Measurements from ENCODE around the gene RBPJL.

The RBPJL gene

GRCh38 chr20:45266977-45267376 is 39.7 kb upstream of the RBPJL start:
- Histone ChIP-seq H3K4me1 (ENCODE audit: control insufficient read depth, low read length) (no peaks in the 10 kb centered on the region), H3K79me2 (ENCODE audit: control insufficient read depth, low read length) (no peaks in the 10 kb centered on the region), H3K9me3 (ENCODE audit: control insufficient read depth, insufficient read depth, low read length) (no peaks in the 10 kb centered on the region), H3K4me3 (ENCODE audit: low read length) (no peak overlapping the region), H3K36me3 (ENCODE audit: control insufficient read depth, low read length) (no peaks in the 10 kb centered on the region), H3K4me2 (ENCODE audit: low read length) (no peak overlapping the region), H4K20me1 (ENCODE audit: control insufficient read depth, insufficient read depth, low read depth, low read length) (no peaks in the 10 kb centered on the region), H3K27me3 (ENCODE audit: control insufficient read depth, low read length) (peaks cover 40% of the 10 kb centered on the region), H3K27ac (ENCODE audit: low read depth, low read length) (no peak overlapping the region), H3F3A (ENCODE audit: control insufficient read depth, insufficient read depth) (no peaks in the 10 kb centered on the region), H3K9me2 (replicated peaks; ENCODE audit: control insufficient read depth, low read length) (no peaks in the 10 kb centered on the region)
- TF ChIP-seq CTCF (IDR thresholded peaks at IDR 0.05; ENCODE audit: low read depth, low read length, poor library complexity, severe bottlenecking): no peak
- TF ChIP-seq EZH2phosphoT487 (IDR thresholded peaks at IDR 0.05; ENCODE audit: borderline replicate concordance, low read length): no peak

- no peaks in the 10 kb centered on the region for H3K9me3 ChIP-seq (ENCODE audit: control insufficient read depth, insufficient read depth, low read length)
- no peaks in the 10 kb centered on the region for H3K36me3 ChIP-seq (ENCODE audit: control insufficient read depth, low read length)
- TF ChIP-seq CTCF (IDR thresholded peaks at IDR 0.05; ENCODE audit: low read depth, low read length, poor library complexity, severe bottlenecking): no peak
- TF ChIP-seq EZH2phosphoT487 (IDR thresholded peaks at IDR 0.05; ENCODE audit: borderline replicate concordance, low read length): no peak
- H3K4me2 ChIP-seq (ENCODE audit: low read length): no peak overlapping the region
- H3K9me2 ChIP-seq (replicated peaks; ENCODE audit: control insufficient read depth, low read length): no peaks in the 10 kb centered on the region
- no peaks in the 10 kb centered on the region for H4K20me1 ChIP-seq (ENCODE audit: control insufficient read depth, insufficient read depth, low read depth, low read length)
- H3K79me2 ChIP-seq (ENCODE audit: control insufficient read depth, low read length): no peaks in the 10 kb centered on the region
- no peaks in the 10 kb centered on the region for H3K4me1 ChIP-seq (ENCODE audit: control insufficient read depth, low read length)
- no peak overlapping the region for H3K4me3 ChIP-seq (ENCODE audit: low read length)
- no peaks in the 10 kb centered on the region for H3F3A ChIP-seq (ENCODE audit: control insufficient read depth, insufficient read depth)
- no peak overlapping the region for H3K27ac ChIP-seq (ENCODE audit: low read depth, low read length)
- peaks cover 37% of the 10 kb centered on the region for H3K27me3 ChIP-seq (ENCODE audit: control insufficient read depth, low read length)
Observed at GRCh38 chr20:45268531-45268930, 38.1 kb upstream of the RBPJL start.

- Histone ChIP-seq H3K9me3 (ENCODE audit: control insufficient read depth, insufficient read depth, low read length) (no peaks in the 10 kb centered on the region), H3F3A (ENCODE audit: control insufficient read depth, insufficient read depth) (no peaks in the 10 kb centered on the region), H3K9me2 (replicated peaks; ENCODE audit: control insufficient read depth, low read length) (no peaks in the 10 kb centered on the region), H3K4me1 (ENCODE audit: control insufficient read depth, low read length) (no peaks in the 10 kb centered on the region), H3K27me3 (ENCODE audit: control insufficient read depth, low read length) (peaks cover 37% of the 10 kb centered on the region), H4K20me1 (ENCODE audit: control insufficient read depth, insufficient read depth, low read depth, low read length) (no peaks in the 10 kb centered on the region), H3K36me3 (ENCODE audit: control insufficient read depth, low read length) (no peaks in the 10 kb centered on the region), H3K79me2 (ENCODE audit: control insufficient read depth, low read length) (no peaks in the 10 kb centered on the region), H3K4me3 (ENCODE audit: low read length) (no peak overlapping the region), H3K4me2 (ENCODE audit: low read length) (no peak overlapping the region), H3K27ac (ENCODE audit: low read depth, low read length) (no peak overlapping the region)
- TF ChIP-seq EZH2phosphoT487 (IDR thresholded peaks at IDR 0.05; ENCODE audit: borderline replicate concordance, low read length) (no peak), CTCF (IDR thresholded peaks at IDR 0.05; ENCODE audit: low read depth, low read length, poor library complexity, severe bottlenecking) (no peak)
Observed at GRCh38 chr20:45269056-45269455, 37.6 kb upstream of the RBPJL start.

Data from DOHH2 (cell line).